Mucosa of rectum (tissue), 2 donors: ENCODE data around the gene LCP2.

ENCODE experiments used
- H3K27ac ChIP-seq, 2 donors: one replicate each; pipeline ENCODE4 v1.7.0; 2013; ENCODE audit warnings: inconsistent platforms in 2 of 2, low read depth in 2 of 2, low read length in 2 of 2
- H3K27me3 ChIP-seq, 2 donors: one replicate each; pipeline ENCODE4 v1.7.0; 2013; ENCODE audit warnings: low read length in 2 of 2; ENCODE audit not compliant: control insufficient read depth in 2 of 2, insufficient read depth in 2 of 2
- H3K36me3 ChIP-seq, 2 donors: one replicate each; pipeline ENCODE4 v1.7.0; 2013; ENCODE audit warnings: low read length in 2 of 2; ENCODE audit not compliant: control insufficient read depth in 2 of 2, insufficient read depth in 2 of 2
- H3K4me1 ChIP-seq, 2 donors: one replicate each; pipeline ENCODE4 v1.7.0; 2013; ENCODE audit warnings: low read length in 2 of 2, mild to moderate bottlenecking in 1 of 2; ENCODE audit not compliant: control insufficient read depth in 2 of 2, insufficient read depth in 2 of 2
- H3K4me3 ChIP-seq, 2 donors: one replicate each; pipeline ENCODE4 v1.7.0; 2013; ENCODE audit warnings: low read length in 2 of 2
- H3K9ac ChIP-seq, 2 donors: one replicate each; pipeline ENCODE4 v1.7.0; 2013; ENCODE audit warnings: low read length in 2 of 2, low read depth in 1 of 2, mild to moderate bottlenecking in 1 of 2
- H3K9me3 ChIP-seq, 2 donors: one replicate each; pipeline ENCODE4 v1.7.0; 2013; ENCODE audit warnings: low read length in 2 of 2; ENCODE audit not compliant: control insufficient read depth in 2 of 2
- donor health status: healthy.
- donor health status: Normal muscosa, but diverticular disease.

Gene LCP2

DNA sequence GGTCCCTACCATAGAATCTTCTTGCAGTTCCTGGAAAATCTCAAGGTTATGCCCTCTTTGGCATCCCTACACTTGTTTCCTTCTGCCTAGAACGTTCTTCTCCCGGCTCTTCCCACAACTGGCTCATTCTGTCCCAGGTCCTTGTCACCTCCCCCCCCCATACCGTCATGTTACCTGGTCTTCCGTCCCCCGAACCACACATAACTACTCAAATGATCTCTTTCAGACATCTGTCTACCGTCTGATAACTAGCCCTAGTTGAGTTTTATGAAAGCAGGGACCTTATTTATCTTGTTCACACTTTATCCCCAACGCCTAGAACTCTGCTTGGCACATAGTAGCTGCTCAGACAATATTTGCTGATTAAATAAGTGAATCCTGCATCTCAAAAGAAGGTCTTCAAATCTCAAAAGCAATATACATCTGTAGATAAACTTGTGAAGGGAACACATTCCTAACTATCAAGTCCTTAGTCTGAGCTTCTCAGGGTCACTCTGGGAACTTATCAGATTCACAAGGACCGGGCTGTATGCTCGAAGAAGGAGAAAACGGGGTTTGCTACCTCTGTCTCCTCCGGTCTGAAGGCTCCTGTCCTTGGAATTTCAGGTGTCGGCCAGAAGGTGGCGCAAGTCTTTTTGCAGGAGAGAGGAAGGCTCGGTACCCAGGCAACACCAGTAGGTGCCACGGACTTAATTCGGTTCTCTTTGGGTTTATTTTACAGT lies 30.0 kb downstream of the LCP2 start:
- H3K9me3 ChIP-seq = no peaks in the 10 kb centered on the region
- H3K27ac ChIP-seq = no peak overlapping the region
- no peaks in the 10 kb centered on the region for H3K27me3 ChIP-seq
- H3K4me1 ChIP-seq = peaks cover 8 to 16% of the 10 kb centered on the region in 2 donors
- no peak overlapping the region for H3K4me3 ChIP-seq
- H3K9ac ChIP-seq = no peak overlapping the region
- H3K36me3 ChIP-seq = peaks cover 0 to 8% of the 10 kb centered on the region in 2 donors

- Histone ChIP-seq H3K27ac (no peak overlapping the region), H3K4me1 (peaks cover 8 to 16% of the 10 kb centered on the region in 2 donors), H3K4me3 (no peak overlapping the region), H3K27me3 (no peaks in the 10 kb centered on the region), H3K36me3 (peaks cover 0 to 8% of the 10 kb centered on the region in 2 donors), H3K9me3 (no peaks in the 10 kb centered on the region), H3K9ac (no peak overlapping the region)
Measured at GRCh38 chr5:170266570-170267381, 30.8 kb downstream of the LCP2 start.

DNA sequence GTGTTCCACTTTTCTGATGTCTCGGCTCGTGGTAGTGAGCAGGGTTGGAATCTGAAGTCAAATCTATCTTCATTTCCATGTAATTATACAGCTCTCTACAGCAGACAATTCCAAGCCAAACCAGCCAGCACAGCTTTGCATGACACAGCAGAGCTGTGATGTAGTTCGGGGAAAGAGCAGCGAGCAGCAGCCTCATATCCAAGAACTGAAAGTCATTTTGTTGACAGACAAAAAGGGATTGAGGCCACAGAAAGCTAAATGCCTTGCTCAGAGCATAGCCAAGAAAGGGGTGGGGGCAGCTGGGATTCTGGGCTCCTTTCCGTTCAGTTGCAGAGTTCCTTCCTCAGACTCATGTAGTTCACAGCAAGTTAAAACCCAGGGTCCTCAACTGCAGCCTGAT lies 32.1 kb downstream of the LCP2 start:
- Histone ChIP-seq H3K9me3 (no peaks in the 10 kb centered on the region), H3K9ac (no peak overlapping the region), H3K36me3 (peaks cover 0 to 6% of the 10 kb centered on the region in 2 donors), H3K27me3 (no peaks in the 10 kb centered on the region), H3K27ac (no peak overlapping the region), H3K4me1 (peaks cover 8 to 16% of the 10 kb centered on the region in 2 donors), H3K4me3 (no peak overlapping the region)

DNA sequence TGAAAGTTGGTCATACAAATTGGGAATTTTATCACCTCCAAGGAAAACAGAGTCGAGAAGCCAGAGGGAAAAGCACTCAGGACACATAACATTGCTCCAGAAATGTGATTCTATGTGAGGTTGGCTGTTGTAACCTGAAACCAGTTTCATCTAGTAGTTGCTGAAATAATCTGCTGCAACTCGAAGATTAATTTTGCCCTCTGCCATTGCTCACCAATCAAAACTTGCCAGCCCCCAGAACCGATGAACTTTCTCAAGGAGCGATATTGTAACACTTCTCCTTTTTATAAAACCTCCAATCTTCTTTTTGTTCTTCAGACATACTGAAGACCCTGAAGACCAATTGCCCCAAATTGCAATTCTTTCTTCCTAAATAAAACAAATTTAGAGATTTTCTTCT lies 33.7 kb downstream of the LCP2 start:
- no peaks in the 10 kb centered on the region for H3K9me3 ChIP-seq
- H3K4me1 ChIP-seq = peaks cover 8 to 9% of the 10 kb centered on the region in 2 donors
- peaks cover 0 to 4% of the 10 kb centered on the region in 2 donors for H3K36me3 ChIP-seq
- H3K4me3 ChIP-seq = no peak overlapping the region
- H3K9ac ChIP-seq = no peak overlapping the region
- H3K27ac ChIP-seq = no peak overlapping the region
- no peaks in the 10 kb centered on the region for H3K27me3 ChIP-seq

- Histone ChIP-seq H3K36me3 (peaks cover 3 to 4% of the 10 kb centered on the region in 2 donors), H3K4me1 (peaks cover under 1 to 3% of the 10 kb centered on the region in 2 donors), H3K9me3 (no peaks in the 10 kb centered on the region), H3K9ac (peak overlapping the region in 1 of 2 donors; percentile 42), H3K27me3 (no peaks in the 10 kb centered on the region), H3K27ac (peak overlapping the region in 1 of 2 donors; percentile 48), H3K4me3 (no peak overlapping the region)
Measured at GRCh38 chr5:170262061-170263045, 35.2 kb downstream of the LCP2 start.

- H3K4me1 ChIP-seq = peaks cover 0 to 3% of the 10 kb centered on the region in 2 donors
- no peaks in the 10 kb centered on the region for H3K27me3 ChIP-seq
- peaks cover 3 to 6% of the 10 kb centered on the region in 2 donors for H3K36me3 ChIP-seq
- no peak overlapping the region for H3K4me3 ChIP-seq
- no peak overlapping the region for H3K27ac ChIP-seq
- no peak overlapping the region for H3K9ac ChIP-seq
- H3K9me3 ChIP-seq = no peaks in the 10 kb centered on the region
Measured at GRCh38 chr5:170261528-170262043, 36.0 kb downstream of the LCP2 start.

DNA sequence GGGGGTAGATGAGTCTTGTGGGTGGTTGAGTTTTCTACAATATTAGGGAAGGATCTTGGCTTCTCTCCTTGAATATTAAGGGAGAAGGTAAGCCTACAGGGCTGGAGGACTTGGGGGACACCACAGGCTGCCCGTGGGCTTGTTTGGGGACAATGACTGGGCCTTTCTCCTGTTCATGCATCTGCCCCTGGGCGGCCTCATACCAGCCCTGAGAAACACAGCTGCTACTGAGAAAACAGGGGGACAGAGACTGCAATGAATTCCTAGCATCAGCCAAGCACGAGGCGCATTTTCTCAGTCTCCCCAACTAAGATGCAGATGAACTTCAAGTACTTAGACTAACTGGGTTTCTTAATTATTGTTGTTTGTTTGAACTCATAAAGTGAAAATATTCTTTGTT lies 40.2 kb downstream of the LCP2 start:
- H3K36me3 ChIP-seq = peaks cover 3 to 10% of the 10 kb centered on the region in 2 donors

GRCh38 chr5:170256571-170256970 lies 41.0 kb downstream of the LCP2 start:
- Histone ChIP-seq H3K36me3 (peaks cover 3 to 10% of the 10 kb centered on the region in 2 donors), H3K9ac (no peak overlapping the region)

More for the DNA sequence above, 40.2 kb downstream of the LCP2 start:
- Histone ChIP-seq H3K4me1 (no peaks in the 10 kb centered on the region), H3K27me3 (no peaks in the 10 kb centered on the region), H3K9ac (no peak overlapping the region), H3K4me3 (no peak overlapping the region), H3K9me3 (no peaks in the 10 kb centered on the region), H3K27ac (no peak overlapping the region)

GRCh38 chr5:170254056-170254455 lies 43.5 kb downstream of the LCP2 start:
- Histone ChIP-seq H3K4me1 (no peaks in the 10 kb centered on the region), H3K9me3 (no peaks in the 10 kb centered on the region), H3K9ac (no peak overlapping the region), H3K27ac (no peak overlapping the region), H3K36me3 (peaks cover 3 to 14% of the 10 kb centered on the region in 2 donors), H3K27me3 (no peaks in the 10 kb centered on the region), H3K4me3 (no peak overlapping the region)

More at GRCh38 chr5:170256571-170256970, 41.0 kb downstream of the LCP2 start:
- Histone ChIP-seq H3K27me3 (no peaks in the 10 kb centered on the region), H3K4me3 (no peak overlapping the region), H3K9me3 (no peaks in the 10 kb centered on the region), H3K27ac (no peak overlapping the region), H3K4me1 (no peaks in the 10 kb centered on the region)
